Calu3 (cell line): Measurements from ENCODE around the gene TDP1. TPM values are rescaled to one million over a fixed set of nuclear protein-coding genes. Genes with fewer than 3 reads are reported as not detected.

Experiments used
- BruUV-seq: library from RNA; stranded (reverse); fragments of 400-500 nt; replicated peaks from 2 replicates; lab custom pipeline; 2021; lab: Mats Ljungman, UMichigan
- CTCF ChIA-PET: fragments of 300-600 bp; sonication (Branson Sonifier 250); formaldehyde crosslinking; loops from one replicate; lab custom pipeline; 2022; ENCODE audit warnings: antibody characterized with exemption; lab: Charles Lee
- DNase-seq: peaks from one replicate; pipeline ENCODE4 v3.0.0; 2022
- H3K27ac Mint-ChIP-seq: one replicate; pipeline ENCODE4 v1.8.0; 2022; ENCODE audit warnings: mixed read lengths; ENCODE audit not compliant: unreplicated experiment
- H3K27me3 Mint-ChIP-seq: one replicate; pipeline ENCODE4 v1.8.0; 2022; ENCODE audit warnings: mixed read lengths; ENCODE audit not compliant: unreplicated experiment
- H3K36me3 Mint-ChIP-seq: one replicate; pipeline ENCODE4 v1.8.0; 2022; ENCODE audit warnings: mild to moderate bottlenecking, moderate library complexity, mixed read lengths; ENCODE audit not compliant: insufficient read depth, unreplicated experiment
- H3K4me1 Mint-ChIP-seq: one replicate; pipeline ENCODE4 v1.8.0; 2022; ENCODE audit warnings: mild to moderate bottlenecking, low read depth, mixed read lengths; ENCODE audit not compliant: unreplicated experiment
- H3K4me3 Mint-ChIP-seq: one replicate; pipeline ENCODE4 v1.8.0; 2022; ENCODE audit warnings: mild to moderate bottlenecking, low read depth, moderate library complexity, mixed read lengths; ENCODE audit not compliant: unreplicated experiment
- H3K9me3 Mint-ChIP-seq: one replicate; pipeline ENCODE4 v1.8.0; 2022; ENCODE audit warnings: low read depth, mixed read lengths; ENCODE audit not compliant: unreplicated experiment
- CTCF ChIP-seq: fragments of 200-600 bp; IDR thresholded peaks from one replicate; pipeline ENCODE4 v1.8.0; 2022; ENCODE audit warnings: antibody characterized with exemption; ENCODE audit not compliant: unreplicated experiment
- intact Hi-C: fragments of 100-400 bp; cut with micrococcal nuclease; formaldehyde crosslinking; loops from one replicate; pipeline ENCODE4 v1.10.0; 2022; ENCODE audit not compliant: unreplicated experiment
- total RNA-seq: library from RNA; stranded (reverse); gene quantifications from 2 replicates; pipeline ENCODE4 v1.2.3, GENCODE V29; 2022

The TDP1 gene
- total RNA-seq, 1 experiment from 2014 or later = 24.4 TPM

DNA sequence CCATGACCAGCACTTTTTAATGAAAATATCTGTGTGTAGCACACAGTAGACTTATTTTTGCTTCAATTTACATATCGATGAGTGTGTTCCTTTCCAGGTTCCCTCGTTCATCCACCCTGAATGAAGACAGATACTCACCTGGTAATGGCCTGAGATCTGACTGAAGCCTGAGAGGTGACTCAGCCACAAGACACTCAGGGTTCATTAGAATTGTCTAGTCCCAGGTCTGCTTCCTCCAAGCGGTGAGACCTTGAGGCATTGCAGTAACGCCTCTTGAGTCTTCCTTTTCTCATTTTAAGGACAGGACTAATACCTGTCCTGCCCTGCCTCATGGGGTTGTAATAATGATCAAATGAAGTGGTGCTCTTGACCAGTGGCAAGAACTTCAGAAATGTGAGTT lies 94.5 kb downstream of the TDP1 start:
- CTCF ChIA-PET = no interaction called here
- H3K4me1 Mint-ChIP-seq = no peaks in the 10 kb centered on the region
- peaks cover 28% of the 10 kb centered on the region for H3K27me3 Mint-ChIP-seq
- H3K36me3 Mint-ChIP-seq = no peaks in the 10 kb centered on the region
- no peak for DNase-seq
- no peak overlapping the region for H3K27ac Mint-ChIP-seq
- no TSS peak for BruUV-seq
- intact Hi-C loops = no loop called here
- H3K9me3 Mint-ChIP-seq = no peaks in the 10 kb centered on the region
- no peak for TF ChIP-seq CTCF
- no peak overlapping the region for H3K4me3 Mint-ChIP-seq

GRCh38 chr14:90053044-90053443 lies 97.3 kb downstream of the TDP1 start:
- no peaks in the 10 kb centered on the region for H3K4me1 Mint-ChIP-seq
- no peaks in the 10 kb centered on the region for H3K36me3 Mint-ChIP-seq
- TF ChIP-seq CTCF = no peak
- no peaks in the 10 kb centered on the region for H3K9me3 Mint-ChIP-seq
- no TSS peak for BruUV-seq
- peaks cover 37% of the 10 kb centered on the region for H3K27me3 Mint-ChIP-seq
- no peak overlapping the region for H3K27ac Mint-ChIP-seq
- DNase-seq = no peak
- intact Hi-C loops = no loop called here
- H3K4me3 Mint-ChIP-seq = no peak overlapping the region
- CTCF ChIA-PET = no interaction called here

DNA sequence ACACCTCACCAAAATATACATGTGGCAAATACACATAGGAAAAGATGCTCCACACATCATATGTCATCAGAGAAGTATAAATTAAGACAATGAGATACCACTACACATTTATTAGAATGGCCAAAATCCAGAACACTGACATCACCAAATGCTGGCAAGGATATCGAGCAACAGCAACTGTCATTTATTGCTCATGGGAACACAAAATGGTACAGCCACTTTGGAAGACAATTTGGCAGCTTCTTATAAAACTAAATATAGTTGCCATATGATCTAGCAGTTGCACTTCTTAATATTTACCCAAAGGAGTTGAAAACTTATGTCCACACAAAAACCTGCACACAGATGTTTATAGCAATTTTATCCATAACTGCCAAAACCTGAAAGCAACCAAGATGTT lies 99.1 kb downstream of the TDP1 start:
- CTCF ChIA-PET = interaction anchor here (0.7 kb wide), 1 partner anchor 18 kb away, joined by 4 read pairs; no protein-coding TSS in a partner anchor

GRCh38 chr14:90056826-90057225 lies 101.1 kb downstream of the TDP1 start:
- no peaks in the 10 kb centered on the region for H3K9me3 Mint-ChIP-seq
- no TSS peak for BruUV-seq
- H3K27ac Mint-ChIP-seq = no peak overlapping the region
- no peak for TF ChIP-seq CTCF
- peaks cover 5% of the 10 kb centered on the region for H3K36me3 Mint-ChIP-seq
- peaks cover 60% of the 10 kb centered on the region for H3K27me3 Mint-ChIP-seq
- no peak overlapping the region for H3K4me3 Mint-ChIP-seq
- DNase-seq = no peak
- CTCF ChIA-PET = no interaction called here
- intact Hi-C loops = no loop called here
- H3K4me1 Mint-ChIP-seq = peaks cover 8% of the 10 kb centered on the region

More for the DNA sequence above, 99.1 kb downstream of the TDP1 start:
- BruUV-seq = no TSS peak
- H3K4me1 Mint-ChIP-seq = peaks cover 6% of the 10 kb centered on the region
- no peaks in the 10 kb centered on the region for H3K9me3 Mint-ChIP-seq
- no peak overlapping the region for H3K27ac Mint-ChIP-seq
- no peak overlapping the region for H3K4me3 Mint-ChIP-seq
- no peak for DNase-seq
- intact Hi-C loops = no loop called here
- no peak for TF ChIP-seq CTCF
- H3K27me3 Mint-ChIP-seq = peaks cover 49% of the 10 kb centered on the region
- no peaks in the 10 kb centered on the region for H3K36me3 Mint-ChIP-seq
